ENCODE data around the gene TBC1D19.

TBC1D19 gene

DNA sequence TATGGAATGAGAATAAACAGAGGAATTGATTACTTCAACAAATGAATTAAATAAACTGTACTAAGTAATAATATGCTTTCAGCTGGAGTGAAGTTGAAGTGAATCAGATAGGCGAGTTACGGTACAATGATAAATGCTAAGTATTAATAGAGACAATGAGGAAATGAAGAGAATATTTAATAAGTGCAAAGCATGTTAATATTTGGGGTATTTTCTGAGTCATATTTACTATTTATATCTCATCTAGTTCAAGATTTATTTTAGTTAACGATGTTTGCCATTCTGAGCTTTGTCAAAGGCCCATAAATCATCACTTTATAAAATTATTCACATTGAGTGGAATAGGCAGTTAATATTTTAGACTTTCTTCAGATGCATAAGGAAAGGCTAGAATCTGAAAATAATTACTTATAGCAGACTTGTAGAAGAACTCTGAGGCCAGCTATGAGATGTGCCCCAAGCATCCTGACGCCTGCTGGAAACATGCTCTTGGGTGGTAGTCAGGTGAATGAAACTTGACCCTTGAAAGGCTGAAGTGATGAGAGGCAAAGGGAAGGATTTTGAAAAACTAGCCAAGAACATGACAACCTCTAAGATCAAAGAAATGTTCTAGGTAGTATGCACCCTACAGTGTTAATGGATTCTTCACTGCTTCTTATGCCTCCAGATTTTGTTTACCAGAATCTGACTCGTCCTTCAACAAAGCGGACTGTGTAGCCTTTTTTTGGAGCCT lies 142.9 kb downstream of the TBC1D19 start:
- in situ Hi-C loops (cut with HindIII; ENCODE audit: low sequenced_read_pairs): no loop called here

DNA sequence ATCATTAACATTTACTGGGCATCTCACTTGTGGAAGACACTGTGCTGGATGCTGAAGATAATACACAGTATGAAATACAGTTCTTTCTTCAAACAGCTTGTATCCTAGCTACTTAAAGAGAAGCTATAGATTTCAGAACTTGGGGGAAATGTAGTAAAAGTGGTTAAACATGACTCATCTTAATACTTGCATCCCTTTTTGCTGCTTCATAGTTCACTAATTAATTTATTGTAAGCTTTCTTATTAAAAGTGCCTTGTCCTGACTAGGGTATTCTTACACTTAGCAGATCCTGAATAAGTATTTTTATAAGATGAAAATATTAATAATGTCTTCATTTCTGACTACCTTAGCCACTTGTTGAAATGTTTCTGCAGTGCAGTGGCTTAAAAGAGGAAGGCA lies 144.0 kb downstream of the TBC1D19 start:
- in situ Hi-C loops (cut with HindIII; ENCODE audit: low sequenced_read_pairs): no loop called here

DNA sequence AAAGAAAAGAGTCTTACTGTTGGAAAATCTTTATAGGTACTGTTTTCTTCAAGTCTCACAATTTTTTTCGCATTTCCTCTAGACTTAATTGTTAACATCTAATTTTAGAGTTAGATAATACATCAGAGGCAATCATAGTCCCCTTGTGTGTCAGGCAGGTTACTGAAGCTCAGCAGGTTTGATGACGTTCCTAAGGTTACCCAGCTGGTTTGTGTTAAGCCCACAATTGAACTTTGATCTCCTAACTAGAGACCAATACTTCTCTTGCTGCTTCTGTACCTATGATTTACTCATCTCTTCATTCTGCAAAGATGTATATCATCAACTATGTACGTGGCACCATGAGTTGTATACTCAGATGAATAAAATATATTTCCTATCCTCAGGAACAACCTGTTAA lies 145.1 kb downstream of the TBC1D19 start:
- in situ Hi-C loops (cut with HindIII; ENCODE audit: low sequenced_read_pairs): no loop called here

DNA sequence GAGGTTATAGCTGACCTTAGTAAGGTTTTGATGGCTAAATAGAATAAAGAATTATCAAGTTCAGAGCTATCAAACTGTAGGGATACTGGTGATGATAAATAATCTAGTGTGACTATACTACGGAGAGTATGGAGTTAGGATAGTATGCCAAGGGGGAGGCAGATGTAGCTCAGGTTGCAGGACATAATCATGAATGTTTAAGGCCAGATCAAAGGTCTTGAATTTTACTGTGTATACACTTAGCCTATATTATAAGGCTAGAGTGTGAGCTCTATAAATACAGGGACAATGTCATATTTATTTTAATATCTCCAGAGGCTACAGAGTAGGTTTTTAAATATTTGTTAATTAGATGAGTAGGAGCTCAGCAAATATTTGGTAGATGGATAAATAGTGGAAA lies 145.7 kb downstream of the TBC1D19 start:
- in situ Hi-C loops (cut with HindIII; ENCODE audit: low sequenced_read_pairs): no loop called here

DNA sequence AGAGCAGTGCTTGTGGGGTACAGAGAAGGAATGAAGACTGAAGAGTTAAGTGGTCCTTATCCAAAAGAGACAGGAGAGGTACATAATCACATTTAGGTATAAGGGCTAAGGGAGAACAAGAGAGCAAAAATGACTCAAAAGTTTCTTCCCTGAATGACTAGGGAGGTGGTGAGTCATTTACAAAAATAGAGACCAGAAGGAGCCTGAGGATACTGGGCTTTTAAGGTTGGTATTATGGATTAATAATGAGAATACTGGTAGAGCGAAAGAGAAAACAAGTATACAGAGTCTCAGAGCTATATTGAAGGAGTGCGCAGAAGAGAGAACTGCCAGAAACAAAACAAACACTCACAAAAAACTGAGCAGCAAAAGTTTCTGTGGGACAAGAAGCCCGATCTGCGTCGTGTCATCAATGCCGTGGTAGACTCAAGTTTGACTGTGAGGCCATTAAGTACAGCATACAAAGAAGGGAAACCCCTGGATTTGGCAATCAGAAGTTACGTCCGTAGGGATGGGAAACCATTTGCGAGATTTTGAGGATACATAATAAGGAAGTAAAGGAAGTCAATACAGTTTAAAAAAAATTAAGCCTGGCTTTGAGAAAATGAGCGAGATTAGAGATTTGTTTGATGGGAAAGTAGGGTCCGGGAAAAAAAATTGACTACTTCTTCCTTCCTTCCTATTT lies 147.6 kb downstream of the TBC1D19 start:
- in situ Hi-C loops (cut with HindIII; ENCODE audit: low sequenced_read_pairs): no loop called here

DNA sequence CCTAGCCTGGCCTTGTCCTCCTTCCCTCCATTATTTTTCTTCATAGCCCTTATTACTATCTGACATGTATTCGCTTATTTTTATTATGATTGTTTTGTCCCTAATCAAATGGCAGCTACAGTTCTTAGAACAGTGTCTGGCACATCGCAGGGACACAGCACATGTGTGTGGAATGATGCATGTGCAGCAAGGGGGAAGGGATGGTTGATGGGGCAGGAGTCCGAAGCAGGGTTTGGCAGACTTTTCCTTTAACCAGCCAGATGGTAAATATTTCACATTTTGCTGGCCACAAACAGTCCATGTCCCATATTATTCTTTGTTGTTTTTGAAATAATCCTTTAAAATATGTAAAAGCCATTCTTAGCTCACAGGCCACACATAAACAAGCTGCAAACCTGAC lies 148.5 kb downstream of the TBC1D19 start:
- in situ Hi-C loops (cut with HindIII; ENCODE audit: low sequenced_read_pairs): no loop called here

DNA sequence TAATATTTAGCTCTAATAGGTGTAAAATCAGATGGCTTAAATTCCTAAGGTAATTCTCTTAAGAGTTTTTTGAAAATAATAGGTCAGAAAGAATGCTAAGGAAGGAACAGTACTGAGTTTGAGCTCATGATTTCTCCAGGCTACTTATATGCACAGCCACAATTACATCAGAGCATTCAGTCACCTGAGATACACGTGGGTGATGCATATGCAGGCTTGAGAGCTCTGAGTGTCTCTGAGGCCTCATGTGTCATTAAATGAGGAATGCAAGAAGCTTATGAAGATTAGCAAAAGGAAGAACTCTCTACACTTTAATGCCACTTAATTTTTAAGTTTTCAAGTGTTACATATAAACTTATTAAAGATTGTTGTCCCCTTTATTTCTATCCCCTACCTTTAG lies 152.7 kb downstream of the TBC1D19 start:
- in situ Hi-C loops (cut with HindIII; ENCODE audit: low sequenced_read_pairs): no loop called here

DNA sequence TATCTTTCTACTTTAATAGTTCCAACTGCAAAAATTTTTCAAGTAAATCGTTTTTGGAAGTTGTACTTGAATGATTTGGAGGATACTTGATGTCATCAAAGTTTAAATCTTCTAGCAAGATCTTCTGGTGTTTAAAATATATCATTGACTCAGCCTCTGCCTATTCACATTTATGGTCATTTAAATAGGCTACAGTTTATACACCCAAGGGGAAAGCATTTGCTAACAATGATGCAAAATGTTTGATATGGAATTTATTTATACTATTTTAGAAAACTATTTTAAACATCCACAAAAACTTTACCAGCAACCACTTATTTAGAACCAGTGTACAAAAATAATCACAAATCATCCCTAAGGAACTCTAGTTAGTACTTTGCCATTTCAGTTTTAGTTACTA lies 153.5 kb downstream of the TBC1D19 start:
- in situ Hi-C loops (cut with HindIII; ENCODE audit: low sequenced_read_pairs): no loop called here

DNA sequence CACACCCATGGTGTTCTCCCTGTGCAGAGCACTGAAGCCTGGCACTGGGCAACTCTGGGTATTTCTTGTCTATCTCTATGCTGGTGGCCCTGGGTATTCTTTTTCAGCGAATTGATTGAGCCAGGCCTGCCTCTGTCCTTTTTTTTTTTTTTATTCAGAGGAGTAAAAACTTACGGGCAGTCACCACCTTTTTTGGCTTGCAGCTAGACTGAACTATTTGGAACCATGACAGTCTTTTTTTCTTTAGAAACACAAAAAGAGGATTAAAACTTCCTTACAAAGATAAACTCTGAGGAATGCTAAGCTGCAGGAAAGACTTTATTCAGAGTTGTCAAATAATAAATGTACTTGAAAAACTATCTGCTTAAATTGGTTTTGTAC lies 157.6 kb downstream of the TBC1D19 start:
- in situ Hi-C loops (cut with HindIII; ENCODE audit: low sequenced_read_pairs): no loop called here

DNA sequence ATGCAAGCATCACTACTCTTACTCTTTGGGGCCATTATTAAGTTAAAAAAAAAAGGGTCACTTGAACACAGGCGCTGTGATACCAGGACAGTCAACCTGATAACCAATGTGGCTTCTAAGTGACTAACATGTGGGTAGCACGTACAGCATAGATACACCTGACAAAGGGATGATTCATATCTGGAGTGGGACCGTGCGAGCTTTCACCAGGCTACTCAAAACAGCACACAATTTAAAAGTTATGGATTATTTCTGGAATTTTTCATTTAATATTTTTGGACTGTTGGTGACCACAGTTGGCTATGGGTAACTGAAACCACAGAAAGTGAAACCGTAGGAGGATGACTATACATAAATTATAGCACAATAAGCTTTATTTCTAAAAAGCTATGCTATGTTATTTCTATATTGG lies 162.9 kb downstream of the TBC1D19 start:
- in situ Hi-C loops (cut with HindIII; ENCODE audit: low sequenced_read_pairs): no loop called here

DNA sequence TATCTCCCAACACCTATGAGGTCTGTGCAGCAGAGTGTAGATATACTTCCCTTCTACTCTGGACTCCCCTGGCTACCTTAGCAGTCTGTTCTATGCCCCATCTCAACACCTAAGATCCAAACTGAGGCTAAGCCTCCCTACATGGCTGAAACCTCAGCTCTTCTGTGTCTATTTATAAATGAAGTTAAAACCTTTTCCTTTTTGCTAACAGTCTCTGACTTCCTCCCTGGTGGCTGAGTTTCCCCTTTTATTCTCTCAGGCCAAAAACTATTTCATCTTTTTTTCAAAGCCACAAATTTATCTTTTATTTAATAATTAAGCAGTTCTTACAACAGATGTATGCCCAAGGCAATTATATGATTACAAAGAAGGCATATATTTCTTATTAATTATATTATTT lies 164.9 kb downstream of the TBC1D19 start:
- in situ Hi-C loops (cut with HindIII; ENCODE audit: low sequenced_read_pairs): no loop called here

DNA sequence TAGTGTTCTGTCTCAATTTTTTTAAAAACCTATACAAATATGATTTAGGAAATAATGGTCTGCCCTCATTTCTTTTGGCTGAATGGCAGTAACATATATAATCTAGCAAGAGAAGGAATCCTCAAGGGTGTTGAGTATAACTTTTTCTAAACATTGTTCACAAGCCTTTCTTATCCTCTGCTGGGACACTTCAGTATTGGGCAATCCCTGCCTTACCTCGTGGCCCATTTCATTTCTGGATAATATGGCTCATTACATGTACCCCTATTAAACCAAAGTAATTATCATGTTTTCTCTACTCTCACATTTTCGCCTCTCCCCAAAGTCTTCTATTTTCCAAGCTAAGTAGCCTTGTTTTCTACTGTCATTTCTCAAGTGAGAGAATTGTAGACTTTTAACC lies 166.0 kb downstream of the TBC1D19 start:
- in situ Hi-C loops (cut with HindIII; ENCODE audit: low sequenced_read_pairs): no loop called here

DNA sequence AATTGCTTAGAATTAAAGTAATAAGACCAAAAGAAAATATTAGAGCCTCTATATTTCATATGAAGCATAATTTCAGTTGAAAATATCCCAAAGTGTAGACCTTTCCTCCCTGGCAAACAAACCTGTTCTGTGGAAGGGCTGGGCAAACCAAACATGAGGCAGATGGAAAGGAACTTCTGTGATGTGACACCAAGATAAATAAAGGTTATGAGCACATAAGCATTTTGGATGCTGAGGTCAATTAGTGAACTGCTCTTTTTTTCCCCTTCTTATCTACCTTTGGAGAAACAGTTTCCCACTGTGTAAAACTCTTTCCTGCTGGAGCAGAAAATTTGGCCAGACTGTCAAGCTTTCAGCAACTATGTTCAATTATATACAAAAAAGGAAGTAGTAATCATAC lies 167.1 kb downstream of the TBC1D19 start:
- in situ Hi-C loops (cut with HindIII; ENCODE audit: low sequenced_read_pairs): no loop called here

DNA sequence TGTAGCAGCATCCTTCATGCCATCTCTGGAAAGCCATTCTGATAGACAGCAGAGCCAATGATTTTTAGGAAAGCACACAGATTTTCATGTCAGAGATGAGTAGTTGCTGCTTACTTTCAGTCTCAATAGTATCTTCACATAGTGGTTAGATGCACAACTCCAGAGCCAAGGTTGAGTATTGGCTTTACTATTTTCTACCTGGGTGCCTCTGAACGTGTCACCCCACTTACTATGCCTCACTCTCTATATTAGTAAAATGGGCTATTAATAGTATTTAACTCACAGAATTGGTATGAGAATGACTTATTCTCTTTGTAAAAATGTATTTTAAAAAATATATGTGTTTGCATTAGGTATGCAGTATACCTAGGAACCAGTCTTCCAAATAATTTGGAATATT lies 168.0 kb downstream of the TBC1D19 start:
- in situ Hi-C loops (cut with HindIII; ENCODE audit: low sequenced_read_pairs): no loop called here

DNA sequence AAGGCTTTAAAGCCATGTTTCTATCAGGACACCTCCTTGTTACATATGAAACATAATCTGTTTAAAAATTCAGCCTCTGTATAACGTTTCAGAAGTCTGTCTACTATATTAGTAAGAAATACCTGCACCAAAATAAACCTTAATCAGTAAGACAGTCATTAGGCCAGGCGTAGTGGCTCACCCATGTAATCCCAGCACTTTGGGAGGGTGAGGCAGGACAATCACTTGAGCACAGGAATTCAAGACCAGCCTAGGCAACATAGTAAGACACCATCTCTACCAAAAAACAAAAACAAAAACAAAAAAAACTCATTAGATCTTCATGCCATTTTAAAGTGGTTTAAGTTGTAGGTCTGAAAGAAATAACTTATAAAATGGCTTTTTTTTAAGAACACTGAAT lies 169.3 kb downstream of the TBC1D19 start:
- in situ Hi-C loops (cut with HindIII; ENCODE audit: low sequenced_read_pairs): no loop called here

DNA sequence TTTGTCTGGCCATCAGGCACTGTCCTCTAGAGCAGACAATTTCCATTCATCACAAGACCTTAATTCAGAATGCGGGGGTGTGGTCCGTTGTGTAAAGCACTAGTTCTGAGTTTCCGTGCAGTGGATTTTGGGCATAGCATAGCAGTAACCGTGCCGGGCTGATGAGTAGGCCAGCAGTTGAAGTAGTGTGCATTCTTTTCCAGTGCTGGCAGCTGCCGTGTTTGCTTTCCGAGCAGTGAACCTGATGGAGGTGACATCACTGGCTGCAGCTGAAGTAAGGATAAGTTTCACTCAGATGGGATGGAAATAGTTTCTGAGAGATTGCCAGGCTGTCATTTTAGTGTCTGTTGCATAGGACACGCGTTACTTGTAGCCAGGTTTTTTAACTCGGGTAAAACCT lies 169.7 kb downstream of the TBC1D19 start:
- in situ Hi-C loops (cut with HindIII; ENCODE audit: low sequenced_read_pairs): no loop called here

DNA sequence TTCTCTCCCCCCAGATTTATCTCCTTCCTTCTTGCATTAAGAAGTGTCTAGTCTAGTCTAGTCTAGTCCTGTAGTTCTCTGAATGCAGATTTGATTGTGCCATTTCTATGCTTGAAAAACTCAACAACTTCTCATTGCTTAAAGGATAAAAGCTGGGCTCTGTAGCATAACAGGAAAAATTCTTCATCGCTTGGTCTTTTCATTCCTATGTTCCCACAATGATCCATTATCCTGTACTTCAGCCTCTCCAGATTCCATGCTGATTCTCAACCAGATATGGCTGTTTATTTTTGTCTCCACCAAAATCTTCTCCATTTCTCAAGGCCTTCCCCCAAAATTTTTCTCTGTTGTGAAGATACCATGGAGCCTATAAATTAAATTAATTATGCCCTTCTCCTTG lies 173.9 kb downstream of the TBC1D19 start:
- in situ Hi-C loops (cut with HindIII; ENCODE audit: low sequenced_read_pairs): no loop called here

DNA sequence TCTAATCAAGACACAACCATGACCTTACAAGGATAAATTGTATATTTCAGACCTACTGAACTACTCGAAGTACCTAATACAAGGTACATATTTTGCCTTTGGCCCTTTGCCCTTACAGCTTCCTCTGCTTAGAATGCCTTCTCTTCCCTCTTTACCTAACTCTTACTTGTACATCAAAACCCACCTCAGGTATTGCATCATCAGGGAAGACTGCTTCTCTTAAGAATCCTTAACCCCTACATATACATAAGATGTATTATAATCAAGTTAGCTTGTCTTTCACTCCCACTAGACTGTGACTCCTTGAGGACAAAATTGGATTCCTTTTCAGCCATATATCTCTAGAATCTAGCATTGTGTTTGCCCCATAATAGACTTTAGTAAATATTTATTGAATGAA lies 175.0 kb downstream of the TBC1D19 start:
- in situ Hi-C loops (cut with HindIII; ENCODE audit: low sequenced_read_pairs): no loop called here

DNA sequence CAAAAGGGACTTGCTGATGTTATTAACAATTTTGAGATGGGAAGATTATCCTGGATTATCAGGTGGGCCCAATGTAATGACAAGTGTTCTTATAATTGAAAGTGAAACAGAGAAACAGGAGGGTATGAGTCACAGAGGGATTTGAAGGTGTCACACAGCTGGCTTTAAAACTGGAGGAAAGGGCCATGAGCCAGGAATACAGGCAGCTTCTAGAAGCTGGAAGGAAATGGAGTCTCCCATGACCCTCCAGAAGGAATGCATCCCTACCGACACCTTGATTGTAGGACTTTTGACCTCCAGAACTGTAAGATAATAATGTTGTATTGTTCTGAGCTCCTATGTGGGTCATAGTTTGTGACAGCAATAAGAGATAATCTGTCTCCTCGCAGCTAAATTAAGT lies 178.8 kb downstream of the TBC1D19 start:
- in situ Hi-C loops (cut with HindIII; ENCODE audit: low sequenced_read_pairs): no loop called here

DNA sequence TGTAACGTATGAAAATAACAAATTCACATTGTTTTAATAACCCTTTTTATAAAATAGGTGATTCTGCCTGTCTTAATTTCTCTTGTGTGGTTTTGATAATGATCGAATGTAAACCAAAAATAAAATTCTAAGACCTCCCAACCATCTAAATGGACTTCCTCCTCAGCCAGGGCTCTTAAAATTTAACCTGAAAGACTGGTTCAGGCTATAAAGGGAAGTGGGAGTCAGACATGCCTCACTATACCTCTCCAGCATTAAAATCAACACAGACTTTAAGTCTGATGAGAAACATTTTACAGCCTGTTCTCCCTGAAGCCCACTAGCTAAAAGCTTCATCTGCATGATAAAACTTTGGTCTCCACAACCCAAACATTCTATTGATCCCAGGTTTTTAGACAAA lies 179.2 kb downstream of the TBC1D19 start:
- in situ Hi-C loops (cut with HindIII; ENCODE audit: low sequenced_read_pairs): no loop called here

DNA sequence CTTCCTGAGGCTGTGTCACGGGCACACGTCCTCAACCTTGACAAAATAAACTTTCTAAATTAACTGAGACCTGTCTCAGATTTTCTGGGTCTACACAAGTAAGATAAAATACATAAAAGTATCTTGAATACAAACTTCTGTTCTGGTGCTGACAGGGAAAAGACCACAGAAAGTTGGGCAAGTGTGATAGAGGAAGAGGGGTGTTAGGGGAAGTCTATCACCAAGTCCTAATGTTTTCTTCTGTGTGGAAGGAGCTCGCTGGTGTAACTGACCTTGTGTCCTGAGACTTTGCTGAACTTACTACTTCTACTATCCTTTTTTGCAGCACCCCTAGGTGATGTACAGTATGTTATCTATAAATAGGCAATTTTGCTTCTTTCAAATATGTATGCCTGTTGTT lies 179.8 kb downstream of the TBC1D19 start:
- in situ Hi-C loops (cut with HindIII; ENCODE audit: low sequenced_read_pairs): no loop called here

DNA sequence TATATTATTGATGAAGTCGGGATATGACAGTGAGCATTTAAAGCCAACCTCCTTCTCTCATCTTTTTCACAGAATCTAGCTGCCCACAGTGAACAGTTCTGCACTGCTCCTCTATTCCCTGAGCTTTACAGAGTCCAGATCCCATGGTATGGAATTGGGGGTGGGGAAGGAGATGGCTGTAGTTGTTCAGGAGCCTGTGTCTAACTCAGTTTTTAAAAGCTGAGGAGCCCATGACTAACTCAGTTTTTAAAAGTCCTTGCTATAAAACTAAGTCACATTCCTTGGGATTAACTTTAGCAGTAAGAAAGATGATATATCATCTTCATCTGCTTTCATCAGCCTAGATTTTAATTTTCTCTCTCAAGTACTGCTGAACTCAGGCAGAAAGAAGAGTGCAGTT lies 180.3 kb downstream of the TBC1D19 start:
- in situ Hi-C loops (cut with HindIII; ENCODE audit: low sequenced_read_pairs): no loop called here

DNA sequence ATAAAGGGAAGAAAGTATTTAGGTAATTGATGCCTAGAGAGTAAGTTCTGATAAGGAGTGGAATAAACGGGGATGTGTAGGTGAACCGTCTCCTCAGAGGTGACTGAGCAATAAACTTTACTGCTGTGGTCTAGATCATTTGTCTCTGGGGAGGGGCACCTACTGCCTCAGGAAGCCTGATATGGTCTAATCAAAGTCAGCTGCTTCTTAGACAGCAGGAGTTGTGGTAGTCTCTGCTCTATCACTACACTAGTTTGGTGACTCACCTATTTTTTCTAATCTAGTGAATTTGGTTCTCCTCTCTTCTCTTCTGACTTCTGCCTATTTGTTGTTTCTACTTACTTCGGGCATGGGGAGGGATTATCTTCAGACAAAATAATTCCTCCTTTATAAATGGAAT lies 181.6 kb downstream of the TBC1D19 start:
- in situ Hi-C loops (cut with HindIII; ENCODE audit: low sequenced_read_pairs): no loop called here

All from DLD1 (cell line).